GM12878 (cell line): ENCODE data around the gene SYNCRIP. TPM values are rescaled to one million over a fixed set of nuclear protein-coding genes. Genes with fewer than 3 reads are reported as not detected.

ENCODE experiments used
- ATAC-seq: fragments of 200-7000 bp; cut with Tn5 transposase; 3 replicates; pipeline ENCODE4 v1.9.1; 2020; ENCODE audit warnings: mild to moderate bottlenecking, moderate library complexity
- BruUV-seq: library from RNA; stranded (reverse); fragments of 400-500 nt; replicated peaks from 2 replicates; lab custom pipeline; 2021; lab: Mats Ljungman, UMichigan
- CTCF ChIA-PET: fragments of 300-600 bp; sonication (Branson Sonifier 250); formaldehyde crosslinking; extraction: SDS; loops from one replicate; lab custom pipeline; 2021; ENCODE audit warnings: inconsistent platforms; lab: Yijun Ruan, JAX
- POLR2A ChIA-PET: fragments of 350-600 bp; formaldehyde crosslinking; extraction: SDS; loops from one replicate; lab custom pipeline; 2021; ENCODE audit warnings: inconsistent platforms; lab: Charles Lee
- RAD21 ChIA-PET: fragments of 300-600 bp; sonication (Branson Sonifier 250); formaldehyde crosslinking; loops from one replicate; lab custom pipeline; 2023; ENCODE audit warnings: antibody characterized with exemption; ENCODE audit not compliant: unreplicated experiment; lab: Charles Lee
- SMC1A ChIA-PET: fragments of 300-600 bp; sonication (Branson Sonifier 250); formaldehyde crosslinking; loops from one replicate; lab custom pipeline; 2023; ENCODE audit not compliant: unreplicated experiment, uncharacterized antibody; lab: Charles Lee
- DNase-seq: peaks from one replicate; pipeline ENCODE4 v3.0.0-alpha.2; 2011; ENCODE audit warnings: low read depth, low spot score
- FAIRE-seq: peaks from 3 replicates; lab custom pipeline; 2011; peaks lifted over from hg19 to GRCh38; lab: Jason Lieb, UNC
- H2AFZ ChIP-seq: 2 replicates; pipeline ENCODE4 v1.6.0; 2011; ENCODE audit warnings: low read depth, low read length, control low read depth; ENCODE audit not compliant: control insufficient read depth
- H3K27ac ChIP-seq: 2 replicates; pipeline ENCODE4 v1.5.1; 2011; ENCODE audit warnings: control low read depth; ENCODE audit not compliant: control insufficient read depth, insufficient read depth
- H3K27me3 ChIP-seq, 2 experiments: replicated peaks in 1 of 2; 2 replicates each; pipeline versions ENCODE4 v1.6.0 to v1.6.1; 2011; ENCODE audit warnings: low read length in 1 of 2; ENCODE audit not compliant: control insufficient read depth in 2 of 2, insufficient read depth in 2 of 2
- H3K36me3 ChIP-seq, 2 experiments: 2 replicates each; pipeline ENCODE4 v1.5.1; 2011; ENCODE audit warnings: low read length in 1 of 2; ENCODE audit not compliant: control insufficient read depth in 2 of 2, insufficient read depth in 2 of 2
- H3K4me1 ChIP-seq: 2 replicates; pipeline ENCODE4 v1.6.1; 2011; ENCODE audit warnings: mild to moderate bottlenecking, low read length, moderate library complexity, mixed read lengths; ENCODE audit not compliant: control insufficient read depth, insufficient read depth
- H3K4me2 ChIP-seq: 2 replicates; pipeline ENCODE4 v1.6.0; 2011; ENCODE audit warnings: control low read depth; ENCODE audit not compliant: control insufficient read depth, insufficient read depth
- H3K4me3 ChIP-seq: fragments of 200-600 bp; sonication (generic); 2 replicates; pipeline ENCODE4 v1.5.1; 2016
- H3K79me2 ChIP-seq: 2 replicates; pipeline ENCODE4 v1.6.0; 2011; ENCODE audit warnings: low read length; ENCODE audit not compliant: control insufficient read depth, insufficient read depth
- H3K9ac ChIP-seq: 2 replicates; pipeline ENCODE4 v1.8.0; 2011; ENCODE audit warnings: low read length, control low read depth, mixed read lengths; ENCODE audit not compliant: control insufficient read depth, insufficient read depth
- H3K9me3 ChIP-seq: replicated peaks from 3 replicates; pipeline ENCODE4 v1.5.1; 2011; ENCODE audit warnings: mild to moderate bottlenecking, low read length; ENCODE audit not compliant: control insufficient read depth, insufficient read depth
- H4K20me1 ChIP-seq: 2 replicates; pipeline ENCODE4 v1.6.0; 2011; ENCODE audit not compliant: control insufficient read depth, insufficient read depth
- BACH1 ChIP-seq: fragments of 450-650 bp; IDR thresholded peaks from 2 replicates; pipeline ENCODE4 v1.6.1; 2017; ENCODE audit warnings: mild to moderate bottlenecking, borderline replicate concordance
- IKZF2 ChIP-seq, 2 experiments: fragments of 450-650 bp; IDR thresholded peaks; 2 replicates each; pipeline ENCODE4 v1.6.1; 2017; ENCODE audit warnings: mild to moderate bottlenecking in 2 of 2, moderate library complexity in 2 of 2
- MYB ChIP-seq: fragments of 150-350 bp; IDR thresholded peaks from 2 replicates; pipeline ENCODE4 v1.6.1; 2014; ENCODE audit warnings: mild to moderate bottlenecking, low read depth, low read length, borderline replicate concordance
- MYC ChIP-seq: IDR thresholded peaks from 2 replicates; pipeline ENCODE4 v1.6.1; 2011; ENCODE audit warnings: mild to moderate bottlenecking, low read length, moderate library complexity, inconsistent platforms; ENCODE audit not compliant: insufficient read depth, insufficient replicate concordance, insufficient read length, severe bottlenecking
- POLR2A ChIP-seq: IDR thresholded peaks from 2 replicates; pipeline ENCODE4 v1.6.1; 2011; ENCODE audit warnings: low read depth, mild to moderate bottlenecking, low read length
- YBX1 ChIP-seq: fragments of 450-650 bp; IDR thresholded peaks from 2 replicates; pipeline ENCODE4 v1.6.1; 2016; ENCODE audit warnings: antibody characterized with exemption
- WGBS: methylation state at CpG from one replicate; pipeline ENCODE4 v1.1.6; 2016; ENCODE audit warnings: low lambda C conversion rate; ENCODE audit not compliant: insufficient replicate concordance, insufficient coverage; ENCODE audit errors: missing lambda C conversion rate; 5-methylcytosine and 5-hydroxymethylcytosine counted together
- in situ Hi-C: fragments of 300-500 bp; cut with MboI; formaldehyde crosslinking; loops from 9 replicates; pipeline ENCODE4 v1.14.3; 2018; ENCODE audit warnings: mixed read lengths
- intact Hi-C: fragments of 100-400 bp; cut with micrococcal nuclease; formaldehyde crosslinking; loops from one replicate; pipeline ENCODE4 v1.14.2; 2022; ENCODE audit not compliant: unreplicated experiment
- polyA plus RNA-seq, 11 experiments: library from polyadenylated mRNA; depleted of rRNA in 4 of 11; unstranded in 6 of 11; stranded (reverse) in 5 of 11; fragments of >200 nt; fragmentation: Nextera tagmentation in 4 of 11; fragmentation: Illumina TruSeq in 1 of 11; extraction: Ambion mirVana in 4 of 11; extraction: Trizol in 1 of 11; gene quantifications; 1 replicate in 1 of 11; 2 replicates in 10 of 11; pipeline versions ENCODE4 v1.2.1 to v1.2.3, GENCODE V29; 2011 to 2016; ENCODE audit warnings: inconsistent platforms in 2 of 11, missing spikeins in 2 of 11, low read depth in 1 of 11
- total RNA-seq, 4 experiments: library from RNA; depleted of rRNA in 3 of 4; stranded (reverse); fragments of >200 nt in 3 of 4; fragmentation: Illumina TruSeq in 1 of 4; extraction: Trizol in 1 of 4; gene quantifications; 2 replicates each; pipeline versions ENCODE4 v1.2.1 to v1.2.3, GENCODE V29; 2013 to 2021
- TF ChIP-seq, protein P1 (sequence below): fragments of 150-350 bp; IDR thresholded peaks from 2 replicates; pipeline ENCODE4 v1.6.1; 2016; ENCODE audit warnings: low read depth, low read length
- TF ChIP-seq, protein P2 (sequence below): fragments of 450-650 bp; IDR thresholded peaks from 2 replicates; pipeline ENCODE4 v1.6.1; 2017; ENCODE audit warnings: mild to moderate bottlenecking
- TF ChIP-seq, protein P3 (sequence below): fragments of 450-650 bp; IDR thresholded peaks from 2 replicates; pipeline ENCODE4 v1.6.1; 2016; ENCODE audit warnings: mild to moderate bottlenecking, moderate library complexity, borderline replicate concordance

SYNCRIP gene
- total and polyA plus RNA-seq, 10 of the 15 experiments (the other 5 are each of a cell fraction or from before 2014, with no cell fraction given), result 28.4 to 255 (median 131) TPM

DNA sequence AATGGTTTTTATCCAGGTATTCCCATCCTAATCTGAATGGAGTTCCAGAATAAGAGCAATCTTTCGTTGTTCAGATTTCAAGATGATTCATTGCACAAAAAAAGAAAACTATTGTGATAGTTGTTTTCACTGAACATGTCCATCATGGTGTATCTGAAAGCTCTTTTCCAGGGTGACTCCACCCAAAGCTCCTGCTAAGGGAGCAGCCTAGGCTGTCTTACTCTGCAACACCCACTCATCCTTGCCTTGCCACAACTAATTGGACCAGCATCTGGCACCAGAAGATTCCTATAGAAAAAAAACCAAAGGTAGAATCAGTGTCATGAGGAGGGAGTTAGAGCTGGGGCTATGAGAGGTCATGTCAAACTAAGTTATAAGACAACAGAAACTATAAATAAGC, 7.9 kb upstream of the SYNCRIP start (continued):
- TF ChIP-seq, protein P1, sequence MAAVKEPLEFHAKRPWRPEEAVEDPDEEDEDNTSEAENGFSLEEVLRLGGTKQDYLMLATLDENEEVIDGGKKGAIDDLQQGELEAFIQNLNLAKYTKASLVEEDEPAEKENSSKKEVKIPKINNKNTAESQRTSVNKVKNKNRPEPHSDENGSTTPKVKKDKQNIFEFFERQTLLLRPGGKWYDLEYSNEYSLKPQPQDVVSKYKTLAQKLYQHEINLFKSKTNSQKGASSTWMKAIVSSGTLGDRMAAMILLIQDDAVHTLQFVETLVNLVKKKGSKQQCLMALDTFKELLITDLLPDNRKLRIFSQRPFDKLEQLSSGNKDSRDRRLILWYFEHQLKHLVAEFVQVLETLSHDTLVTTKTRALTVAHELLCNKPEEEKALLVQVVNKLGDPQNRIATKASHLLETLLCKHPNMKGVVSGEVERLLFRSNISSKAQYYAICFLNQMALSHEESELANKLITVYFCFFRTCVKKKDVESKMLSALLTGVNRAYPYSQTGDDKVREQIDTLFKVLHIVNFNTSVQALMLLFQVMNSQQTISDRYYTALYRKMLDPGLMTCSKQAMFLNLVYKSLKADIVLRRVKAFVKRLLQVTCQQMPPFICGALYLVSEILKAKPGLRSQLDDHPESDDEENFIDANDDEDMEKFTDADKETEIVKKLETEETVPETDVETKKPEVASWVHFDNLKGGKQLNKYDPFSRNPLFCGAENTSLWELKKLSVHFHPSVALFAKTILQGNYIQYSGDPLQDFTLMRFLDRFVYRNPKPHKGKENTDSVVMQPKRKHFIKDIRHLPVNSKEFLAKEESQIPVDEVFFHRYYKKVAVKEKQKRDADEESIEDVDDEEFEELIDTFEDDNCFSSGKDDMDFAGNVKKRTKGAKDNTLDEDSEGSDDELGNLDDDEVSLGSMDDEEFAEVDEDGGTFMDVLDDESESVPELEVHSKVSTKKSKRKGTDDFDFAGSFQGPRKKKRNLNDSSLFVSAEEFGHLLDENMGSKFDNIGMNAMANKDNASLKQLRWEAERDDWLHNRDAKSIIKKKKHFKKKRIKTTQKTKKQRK, result no peak
- TF ChIP-seq YBX1 (no peak), POLR2A (no peak), BACH1 (no peak), MYB (no peak)
- TF ChIP-seq, protein P2, sequence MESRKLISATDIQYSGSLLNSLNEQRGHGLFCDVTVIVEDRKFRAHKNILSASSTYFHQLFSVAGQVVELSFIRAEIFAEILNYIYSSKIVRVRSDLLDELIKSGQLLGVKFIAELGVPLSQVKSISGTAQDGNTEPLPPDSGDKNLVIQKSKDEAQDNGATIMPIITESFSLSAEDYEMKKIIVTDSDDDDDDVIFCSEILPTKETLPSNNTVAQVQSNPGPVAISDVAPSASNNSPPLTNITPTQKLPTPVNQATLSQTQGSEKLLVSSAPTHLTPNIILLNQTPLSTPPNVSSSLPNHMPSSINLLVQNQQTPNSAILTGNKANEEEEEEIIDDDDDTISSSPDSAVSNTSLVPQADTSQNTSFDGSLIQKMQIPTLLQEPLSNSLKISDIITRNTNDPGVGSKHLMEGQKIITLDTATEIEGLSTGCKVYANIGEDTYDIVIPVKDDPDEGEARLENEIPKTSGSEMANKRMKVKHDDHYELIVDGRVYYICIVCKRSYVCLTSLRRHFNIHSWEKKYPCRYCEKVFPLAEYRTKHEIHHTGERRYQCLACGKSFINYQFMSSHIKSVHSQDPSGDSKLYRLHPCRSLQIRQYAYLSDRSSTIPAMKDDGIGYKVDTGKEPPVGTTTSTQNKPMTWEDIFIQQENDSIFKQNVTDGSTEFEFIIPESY, result no peak
- TF ChIP-seq, all 136 proteins: peak for 0

DNA sequence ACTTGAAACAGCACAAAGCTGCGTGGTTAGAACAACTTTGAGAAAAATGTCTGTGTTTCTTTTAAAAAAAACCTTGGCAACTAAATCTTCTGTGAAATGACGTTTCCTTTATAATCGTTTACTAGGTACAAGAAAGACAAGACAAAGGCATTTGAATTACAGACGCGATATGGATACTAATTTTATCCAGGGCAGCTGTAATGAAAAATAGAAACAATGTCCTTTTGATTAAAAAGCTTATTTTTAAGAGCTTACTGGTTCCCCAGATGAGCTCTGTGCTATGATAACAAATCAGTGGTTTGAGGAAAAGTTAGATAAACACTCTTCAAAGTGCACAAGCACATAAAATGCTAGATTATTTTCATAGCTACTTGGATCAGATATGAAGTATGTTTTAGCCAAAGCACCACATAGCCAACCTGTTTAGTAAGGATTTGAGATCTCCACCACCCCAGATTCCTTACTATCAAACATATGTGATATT, 1.6 kb upstream of the SYNCRIP start:
- no peak for FAIRE-seq
- SMC1A ChIA-PET, result interaction anchor here (0.6 to 4.8 kb wide), 7 partner anchors 13 to 74 kb away, joined by 3 to 48 read pairs (median 7); no protein-coding TSS in a partner anchor

More for the DNA sequence above, 1.6 kb upstream of the SYNCRIP start:
- Histone ChIP-seq H3K4me3 (peak overlapping the region; percentile 83), H3K9ac (peak overlapping the region; percentile 75), H3K27me3 (no peaks in the 10 kb centered on the region), H3K9me3 (peaks cover 2% of the 10 kb centered on the region; the same call in 2 of the 3 replicates), H3K27ac (peak overlapping the region; percentile 80), H4K20me1 (peaks cover 5% of the 10 kb centered on the region; the same call in 1 of the 2 replicates), H2AFZ (peak overlapping the region; percentile 15)
- ChIA-PET RAD21 (interaction anchor here (1.3 to 8.3 kb wide), 5 partner anchors 17 to 51 kb away, joined by 3 to 125 read pairs (median 11); partner anchors contain the start of gene SNX14), CTCF (interaction anchor here (2.0 to 4.4 kb wide), 3 partner anchors 22 to 33 kb away, joined by 4 to 44 read pairs (median 11); no protein-coding TSS in a partner anchor), POLR2A (interaction anchor here (0.6 to 10.8 kb wide), 6 partner anchors 10 to 1304 kb away, joined by 5 to 192 read pairs (median 26); partner anchors contain the start of gene SNX14)
- intact Hi-C loops (no loop called here), in situ Hi-C loops (loop anchor here (5.0 to 25.0 kb wide), 2 partner anchors 33 to 1518 kb away; partner anchors contain the start of gene ZNF292)
- DNase-seq, result no peak
- no peak for ATAC-seq
- WGBS, result 0% methylated on average over 5 of the region's 5 CpGs
- TF ChIP-seq IKZF2 (IDR thresholded peaks at IDR 0.05), result no peak; a peak in 1 of 4 replicates
- TF ChIP-seq, protein P3, sequence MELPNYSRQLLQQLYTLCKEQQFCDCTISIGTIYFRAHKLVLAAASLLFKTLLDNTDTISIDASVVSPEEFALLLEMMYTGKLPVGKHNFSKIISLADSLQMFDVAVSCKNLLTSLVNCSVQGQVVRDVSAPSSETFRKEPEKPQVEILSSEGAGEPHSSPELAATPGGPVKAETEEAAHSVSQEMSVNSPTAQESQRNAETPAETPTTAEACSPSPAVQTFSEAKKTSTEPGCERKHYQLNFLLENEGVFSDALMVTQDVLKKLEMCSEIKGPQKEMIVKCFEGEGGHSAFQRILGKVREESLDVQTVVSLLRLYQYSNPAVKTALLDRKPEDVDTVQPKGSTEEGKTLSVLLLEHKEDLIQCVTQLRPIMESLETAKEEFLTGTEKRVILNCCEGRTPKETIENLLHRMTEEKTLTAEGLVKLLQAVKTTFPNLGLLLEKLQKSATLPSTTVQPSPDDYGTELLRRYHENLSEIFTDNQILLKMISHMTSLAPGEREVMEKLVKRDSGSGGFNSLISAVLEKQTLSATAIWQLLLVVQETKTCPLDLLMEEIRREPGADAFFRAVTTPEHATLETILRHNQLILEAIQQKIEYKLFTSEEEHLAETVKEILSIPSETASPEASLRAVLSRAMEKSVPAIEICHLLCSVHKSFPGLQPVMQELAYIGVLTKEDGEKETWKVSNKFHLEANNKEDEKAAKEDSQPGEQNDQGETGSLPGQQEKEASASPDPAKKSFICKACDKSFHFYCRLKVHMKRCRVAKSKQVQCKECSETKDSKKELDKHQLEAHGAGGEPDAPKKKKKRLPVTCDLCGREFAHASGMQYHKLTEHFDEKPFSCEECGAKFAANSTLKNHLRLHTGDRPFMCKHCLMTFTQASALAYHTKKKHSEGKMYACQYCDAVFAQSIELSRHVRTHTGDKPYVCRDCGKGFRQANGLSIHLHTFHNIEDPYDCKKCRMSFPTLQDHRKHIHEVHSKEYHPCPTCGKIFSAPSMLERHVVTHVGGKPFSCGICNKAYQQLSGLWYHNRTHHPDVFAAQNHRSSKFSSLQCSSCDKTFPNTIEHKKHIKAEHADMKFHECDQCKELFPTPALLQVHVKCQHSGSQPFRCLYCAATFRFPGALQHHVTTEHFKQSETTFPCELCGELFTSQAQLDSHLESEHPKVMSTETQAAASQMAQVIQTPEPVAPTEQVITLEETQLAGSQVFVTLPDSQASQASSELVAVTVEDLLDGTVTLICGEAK, result peak; percentile 51; the same call in 1 of the 2 replicates
- no peak for TF ChIP-seq MYC
- TF ChIP-seq, all 136 proteins: peak for 1
- H3K4me2 ChIP-seq, result peak overlapping the region; percentile 51
- no peaks in the 10 kb centered on the region for H3K4me1 ChIP-seq
- peaks cover 0 to 8% of the 10 kb centered on the region in 2 experiments; a peak in 1 of 4 replicates for H3K36me3 ChIP-seq
- peaks cover 37% of the 10 kb centered on the region for H3K79me2 ChIP-seq
- no TSS peak for BruUV-seq
